OCI-LY7 (cell line): ENCODE data around the gene DDA1. TPM values are rescaled to one million over a fixed set of nuclear protein-coding genes. Genes with fewer than 3 reads are reported as not detected.
A peak's percentile ranks its signal among the peaks of the same experiment; 100 is the strongest.

ENCODE experiments used
- BruUV-seq: library from RNA; stranded (reverse); fragments of 400-500 nt; replicated peaks from 2 replicates; lab custom pipeline; 2021; lab: Mats Ljungman, UMichigan
- CTCF ChIA-PET: fragments of 300-600 bp; sonication (Branson Sonifier 250); formaldehyde crosslinking; loops from one replicate; lab custom pipeline; 2022; ENCODE audit warnings: antibody characterized with exemption; ENCODE audit not compliant: unreplicated experiment; lab: Charles Lee
- POLR2A ChIA-PET: fragments of 300-600 bp; sonication (Branson Sonifier 250); formaldehyde crosslinking; loops from one replicate; lab custom pipeline; 2022; ENCODE audit warnings: antibody characterized with exemption; lab: Charles Lee
- DNase-seq: peaks from one replicate; pipeline ENCODE4 v3.0.0-alpha.2; 2015; ENCODE audit warnings: low spot score
- H2AFZ ChIP-seq: fragments of 200-600 bp; sonication (generic), shearing (Covaris generic); 2 replicates; pipeline ENCODE4 v1.6.1; 2014; ENCODE audit warnings: mild to moderate bottlenecking, antibody characterized with exemption, low read length, moderate library complexity
- H3K27ac ChIP-seq: fragments of 200-600 bp; sonication (generic); 2 replicates; pipeline ENCODE4 v1.5.1; 2014; ENCODE audit warnings: mixed run types, low read depth, mild to moderate bottlenecking, moderate library complexity, low read length, inconsistent platforms; ENCODE audit not compliant: poor library complexity, severe bottlenecking
- H3K36me3 ChIP-seq: fragments of 200-600 bp; sonication (generic); 2 replicates; pipeline ENCODE4 v1.6.1; 2014; ENCODE audit warnings: mild to moderate bottlenecking, antibody characterized with exemption, low read length, moderate library complexity, mixed read lengths; ENCODE audit not compliant: insufficient read depth
- H3K4me1 ChIP-seq: fragments of 200-600 bp; sonication (generic); 2 replicates; pipeline ENCODE4 v1.5.1; 2014; ENCODE audit warnings: mild to moderate bottlenecking, low read length; ENCODE audit not compliant: insufficient read depth, poor library complexity, severe bottlenecking
- H3K4me2 ChIP-seq: fragments of 200-600 bp; sonication (generic); 2 replicates; pipeline ENCODE4 v1.6.1; 2014; ENCODE audit warnings: mild to moderate bottlenecking, low read length
- H3K4me3 ChIP-seq: fragments of 200-600 bp; sonication (generic); 2 replicates; pipeline ENCODE4 v1.5.1; 2014; ENCODE audit warnings: mild to moderate bottlenecking, low read depth, low read length; ENCODE audit not compliant: poor library complexity, severe bottlenecking
- H3K79me2 ChIP-seq: fragments of 200-600 bp; sonication (generic); 2 replicates; pipeline ENCODE4 v1.6.1; 2016; ENCODE audit warnings: low read depth, mild to moderate bottlenecking, low read length, moderate library complexity, mixed read lengths; ENCODE audit not compliant: insufficient read depth
- H3K9me2 ChIP-seq: fragments of 200-600 bp; sonication (generic); 2 replicates; pipeline ENCODE4 v1.6.1; 2016; ENCODE audit warnings: mild to moderate bottlenecking, low read length, mixed read lengths; ENCODE audit not compliant: insufficient read depth
- H3K9me3 ChIP-seq: fragments of 200-600 bp; sonication (generic); 2 replicates; pipeline ENCODE4 v1.6.1; 2014; ENCODE audit warnings: mild to moderate bottlenecking, mixed run types, low read length, mixed read lengths
- H4K20me1 ChIP-seq: fragments of 200-600 bp; sonication (generic); 2 replicates; pipeline ENCODE4 v1.6.1; 2014; ENCODE audit warnings: mild to moderate bottlenecking, antibody characterized with exemption, low read length, moderate library complexity, mixed read lengths; ENCODE audit not compliant: insufficient read depth
- CTCF ChIP-seq: fragments of 200-600 bp; sonication (generic); conservative IDR thresholded peaks from 2 replicates; pipeline ENCODE4 v1.5.1; 2014; ENCODE audit warnings: mild to moderate bottlenecking, antibody characterized with exemption, low read length, moderate library complexity, mixed read lengths
- EZH2phosphoT487 ChIP-seq: fragments of 200-600 bp; sonication (generic); IDR thresholded peaks from 2 replicates; pipeline ENCODE4 v1.6.1; 2018; ENCODE audit warnings: low read depth, borderline replicate concordance, mild to moderate bottlenecking, mixed run types, antibody characterized with exemption, low read length, moderate library complexity, mixed read lengths
- intact Hi-C: fragments of 100-400 bp; cut with micrococcal nuclease; formaldehyde crosslinking; loops from one replicate; pipeline ENCODE4 v1.10.0; 2022; ENCODE audit not compliant: unreplicated experiment
- total RNA-seq, 2 experiments: library from RNA; depleted of rRNA in 1 of 2; stranded (reverse); fragments of >200 nt in 1 of 2; shearing (Covaris generic) in 1 of 2; gene quantifications; 2 replicates each; pipeline ENCODE4 v1.2.3, GENCODE V29; 2014 to 2022

Gene DDA1
- total RNA-seq, 2 experiments from 2014 or later = 36.6 to 48.8 TPM

DNA sequence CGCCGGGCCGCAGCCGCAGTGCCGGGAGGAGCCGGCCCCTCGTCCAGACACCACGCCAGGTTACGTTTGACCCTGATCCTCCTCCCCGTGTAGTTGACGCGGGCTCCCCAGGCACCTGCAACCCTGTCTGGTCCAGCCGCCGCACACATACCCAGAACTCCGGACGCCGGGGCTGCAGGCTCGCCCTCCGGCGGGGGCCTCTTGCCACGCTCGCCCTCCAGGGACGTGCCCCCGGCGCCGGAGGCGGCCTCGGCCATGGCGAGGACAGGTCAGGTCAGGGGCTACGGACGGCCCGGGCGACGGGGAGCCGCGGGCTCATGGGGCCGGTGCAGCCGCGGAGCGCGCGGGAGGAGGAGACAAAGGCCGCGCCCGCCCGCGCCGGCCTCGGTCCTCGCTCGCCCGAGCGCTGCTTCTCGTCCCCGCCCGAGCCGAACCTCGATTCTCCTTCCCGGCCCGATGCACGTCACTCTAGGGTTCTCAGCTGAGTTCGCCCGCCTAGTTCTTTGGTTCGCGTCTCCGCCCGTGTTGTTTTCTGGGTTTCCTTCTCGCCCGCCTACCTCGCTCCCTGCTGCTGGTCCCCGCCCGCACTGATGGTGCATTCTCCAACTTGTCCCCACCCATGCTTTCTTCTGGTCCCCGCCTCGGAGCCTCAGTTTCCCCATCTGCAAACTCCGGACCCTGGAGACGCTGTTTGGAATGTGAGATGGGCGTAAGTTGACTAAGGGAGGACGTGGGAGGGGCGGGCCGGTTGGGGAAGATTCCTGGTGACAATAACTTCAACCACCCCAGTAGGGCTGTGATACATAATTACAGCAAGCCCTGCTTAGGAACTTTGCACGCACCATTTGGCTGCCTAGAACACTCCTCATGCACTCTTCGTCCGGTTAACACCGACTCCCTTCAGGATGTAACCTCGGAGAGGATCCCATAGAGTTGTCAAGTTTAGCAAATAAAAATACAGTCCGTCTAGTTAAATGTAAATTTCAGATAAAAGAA, 25.3 kb downstream of the DDA1 start, which contains the start of gene ANO8:
Gene ANO8 (minus strand): TSS at position 442 of the 996 bp plus-strand sequence. CDS start 185 bp downstream, at position 257.
- TF ChIP-seq EZH2phosphoT487 (no peak), CTCF (no peak)
- Histone ChIP-seq H3K4me2 (peak within 1 kb of the TSS; percentile 97), H3K9me3 (no peaks in the 10 kb centered on the region), H2AFZ (peak within 1 kb of the TSS; percentile 86), H3K36me3 (peaks cover 11% of the 10 kb centered on the region; the same call in 1 of the 2 replicates), H3K4me3 (peak within 1 kb of the TSS; percentile 86), H3K79me2 (peaks cover 12% of the 10 kb centered on the region; the same call in 1 of the 2 replicates), H4K20me1 (peaks cover 7% of the 10 kb centered on the region; the same call in 1 of the 2 replicates), H3K9me2 (no peaks in the 10 kb centered on the region), H3K27ac (peak within 1 kb of the TSS; percentile 38), H3K4me1 (peaks cover 39% of the 10 kb centered on the region)
- POLR2A ChIA-PET = interaction anchor here (0.5 to 2.4 kb wide), 4 partner anchors 8 to 85 kb away, joined by 3 to 15 read pairs (median 4); partner anchors contain the start of gene DDA1
- peak; percentile 98 for DNase-seq
- no TSS peak for BruUV-seq
- CTCF ChIA-PET = no interaction called here
- intact Hi-C loops = loop anchor here (1.0 kb wide), 2 partner anchors 25 to 42 kb away; partner anchors contain the start of gene DDA1

GRCh38 chr19:17335575-17335974, 26.2 kb downstream of the DDA1 start:
- Histone ChIP-seq H3K9me3 (no peaks in the 10 kb centered on the region), H3K9me2 (no peaks in the 10 kb centered on the region), H3K36me3 (peaks cover 11% of the 10 kb centered on the region; the same call in 1 of the 2 replicates), H3K4me3 (no peak overlapping the region), H3K4me2 (peak overlapping the region; percentile 97), H3K4me1 (peaks cover 39% of the 10 kb centered on the region), H3K27ac (no peak overlapping the region), H2AFZ (no peak overlapping the region), H4K20me1 (peaks cover 7% of the 10 kb centered on the region; the same call in 1 of the 2 replicates), H3K79me2 (peaks cover 12% of the 10 kb centered on the region; the same call in 1 of the 2 replicates)
- intact Hi-C loops = loop anchor here (1.0 kb wide), 1 partner anchor 43 kb away; no protein-coding TSS in a partner anchor
- BruUV-seq = no TSS peak
- TF ChIP-seq EZH2phosphoT487 (no peak), CTCF (no peak)
- ChIA-PET CTCF (no interaction called here), POLR2A (interaction anchor here (0.9 to 1.0 kb wide), 2 partner anchors 26 to 84 kb away, joined by 3 to 5 read pairs; partner anchors contain the start of gene DDA1)
- DNase-seq = no peak
